ENCODE results near the gene MTHFR. TPM values are rescaled to one million over a fixed set of nuclear protein-coding genes. Genes with fewer than 3 reads are reported as not detected.
A peak's percentile ranks its signal among the peaks of the same experiment; 100 is the strongest.

The MTHFR gene
- total and polyA plus RNA-seq, 12 donors: 8.1 to 82.4 (median 31.1) TPM

DNA sequence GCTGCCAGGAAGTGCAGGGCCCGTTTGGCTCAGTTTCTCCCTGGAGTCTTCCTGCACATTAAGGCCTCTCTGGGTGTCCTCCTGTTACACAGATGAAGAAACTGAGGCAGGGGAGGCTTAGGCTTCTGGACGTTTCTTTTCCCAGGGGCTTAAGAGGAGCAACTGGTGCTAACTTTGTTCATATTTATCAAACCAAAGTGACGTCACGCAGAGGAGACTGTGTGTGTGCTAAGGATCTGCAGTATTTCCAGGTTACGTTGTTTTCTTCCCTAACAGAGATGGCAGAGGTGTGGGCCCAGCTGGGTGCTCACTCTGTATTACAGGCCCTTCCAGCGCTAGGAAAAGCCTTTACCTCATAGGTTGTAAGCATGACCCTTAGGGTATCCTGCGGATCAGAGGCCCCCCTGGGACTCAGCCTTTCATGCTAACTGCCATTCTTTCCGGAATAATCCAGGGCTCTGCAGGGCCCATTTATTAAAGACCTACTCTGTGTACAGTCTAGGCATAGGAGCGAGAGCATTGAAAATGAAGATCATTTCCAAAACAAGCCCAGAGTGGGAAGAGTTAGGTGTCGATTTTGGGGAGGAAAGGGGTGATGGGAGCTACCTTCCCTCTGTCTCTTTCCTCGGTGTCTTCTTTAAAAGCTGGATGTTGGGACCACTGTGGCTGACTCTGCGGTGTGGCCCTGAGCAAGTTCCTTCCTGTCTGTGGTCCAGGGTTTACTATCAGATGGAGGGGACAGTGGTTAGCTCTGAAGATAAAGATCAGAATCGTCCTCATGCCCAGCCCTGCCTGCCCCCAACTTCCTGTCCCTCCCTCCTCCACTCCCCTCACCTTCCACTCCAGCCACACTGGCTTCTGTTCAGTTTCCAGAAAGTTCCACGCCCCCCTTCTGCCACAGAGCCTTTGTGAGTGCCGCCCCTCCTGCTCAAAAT lies 65.2 kb downstream of the MTHFR start:
- TF ChIP-seq, protein P1, sequence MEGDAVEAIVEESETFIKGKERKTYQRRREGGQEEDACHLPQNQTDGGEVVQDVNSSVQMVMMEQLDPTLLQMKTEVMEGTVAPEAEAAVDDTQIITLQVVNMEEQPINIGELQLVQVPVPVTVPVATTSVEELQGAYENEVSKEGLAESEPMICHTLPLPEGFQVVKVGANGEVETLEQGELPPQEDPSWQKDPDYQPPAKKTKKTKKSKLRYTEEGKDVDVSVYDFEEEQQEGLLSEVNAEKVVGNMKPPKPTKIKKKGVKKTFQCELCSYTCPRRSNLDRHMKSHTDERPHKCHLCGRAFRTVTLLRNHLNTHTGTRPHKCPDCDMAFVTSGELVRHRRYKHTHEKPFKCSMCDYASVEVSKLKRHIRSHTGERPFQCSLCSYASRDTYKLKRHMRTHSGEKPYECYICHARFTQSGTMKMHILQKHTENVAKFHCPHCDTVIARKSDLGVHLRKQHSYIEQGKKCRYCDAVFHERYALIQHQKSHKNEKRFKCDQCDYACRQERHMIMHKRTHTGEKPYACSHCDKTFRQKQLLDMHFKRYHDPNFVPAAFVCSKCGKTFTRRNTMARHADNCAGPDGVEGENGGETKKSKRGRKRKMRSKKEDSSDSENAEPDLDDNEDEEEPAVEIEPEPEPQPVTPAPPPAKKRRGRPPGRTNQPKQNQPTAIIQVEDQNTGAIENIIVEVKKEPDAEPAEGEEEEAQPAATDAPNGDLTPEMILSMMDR (IDR thresholded peaks at IDR 0.05): no peak
- no peak for TF ChIP-seq POLR2A (IDR thresholded peaks at IDR 0.05)
- WGBS, 4 donors: 65 to 74% (median 70%) methylated on average over 12 to 15 of the region's 15 CpGs
- Histone ChIP-seq H3K27me3 (no peaks in the 10 kb centered on the region), H3K27ac (no peak overlapping the region), H3K36me3 (replicated peaks in 1 of 2) (no peaks in the 10 kb centered on the region), H3K9me3 (replicated peaks in 1 of 3) (no peaks in the 10 kb centered on the region), H3K4me3 (no peak overlapping the region), H3K4me1 (replicated peaks in 1 of 2) (peaks cover 13 to 28% of the 10 kb centered on the region in 2 donors)
- intact Hi-C loops (cut with DNase I): no loop called here
- no peak for DNase-seq

DNA sequence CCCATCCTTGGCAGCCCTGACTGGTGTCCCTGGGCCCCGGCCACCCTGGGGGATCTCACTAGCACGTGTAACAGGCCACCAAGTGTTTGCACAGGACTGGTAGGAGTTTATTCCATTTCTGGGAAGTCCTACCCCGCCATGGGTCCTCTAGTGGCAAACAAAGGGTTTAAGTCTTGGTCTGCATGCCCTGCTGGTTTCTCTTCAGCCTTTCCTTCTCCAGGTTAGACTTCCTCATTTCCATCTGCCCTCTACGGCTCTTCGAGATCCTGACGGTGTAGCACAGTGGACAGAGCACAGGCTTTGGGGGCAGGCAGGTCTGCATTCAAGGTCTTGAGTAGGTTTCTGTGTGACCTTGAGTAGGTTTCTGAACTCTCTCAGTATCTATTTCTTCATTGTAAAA lies 67.0 kb downstream of the MTHFR start:
- no peaks in the 10 kb centered on the region for H3K27me3 ChIP-seq
- no peak overlapping the region for H3K27ac ChIP-seq
- intact Hi-C loops (cut with DNase I): no loop called here
- no peak for TF ChIP-seq POLR2A (IDR thresholded peaks at IDR 0.05)
- TF ChIP-seq, protein P1 (IDR thresholded peaks at IDR 0.05): no peak
- no peaks in the 10 kb centered on the region for H3K36me3 ChIP-seq (replicated peaks in 1 of 2)
- WGBS, 4 donors: 70 to 95% (median 79%) methylated on average over 5 to 6 of the region's 6 CpGs
- H3K9me3 ChIP-seq (replicated peaks in 1 of 3): no peaks in the 10 kb centered on the region
- peaks cover 14 to 30% of the 10 kb centered on the region in 2 donors for H3K4me1 ChIP-seq (replicated peaks in 1 of 2)
- no peak overlapping the region for H3K4me3 ChIP-seq
- DNase-seq: no peak

DNA sequence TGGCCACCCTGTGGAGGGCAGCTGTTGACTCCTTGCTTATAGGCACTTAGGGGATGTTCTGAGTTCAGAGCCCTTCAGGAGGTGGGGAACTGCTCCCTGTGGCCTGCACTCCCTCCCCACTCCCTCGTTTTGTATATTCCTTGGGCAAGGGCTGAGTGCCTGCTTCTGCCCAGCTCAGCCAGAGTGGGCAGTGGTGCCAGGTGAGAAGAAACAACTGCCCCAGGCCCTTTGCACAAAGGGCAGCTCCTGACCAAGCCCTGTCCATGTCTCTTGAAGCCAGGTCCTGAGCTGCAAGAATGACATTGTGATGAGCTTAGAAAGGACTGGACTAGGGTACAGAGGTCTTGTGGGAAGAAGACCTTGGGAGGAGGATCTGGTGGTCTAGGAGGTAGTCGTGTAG lies 67.7 kb downstream of the MTHFR start:
- 71 to 81% (median 75%) methylated on average over 1 to 2 of the region's 2 CpGs for WGBS, 4 donors
- Histone ChIP-seq H3K4me1 (replicated peaks in 1 of 2) (peaks cover 14 to 30% of the 10 kb centered on the region in 2 donors), H3K27me3 (no peaks in the 10 kb centered on the region), H3K9me3 (replicated peaks in 1 of 3) (no peaks in the 10 kb centered on the region), H3K36me3 (replicated peaks in 1 of 2) (no peaks in the 10 kb centered on the region), H3K4me3 (no peak overlapping the region), H3K27ac (no peak overlapping the region)
- TF ChIP-seq, protein P1 (IDR thresholded peaks at IDR 0.05): no peak
- TF ChIP-seq POLR2A (IDR thresholded peaks at IDR 0.05): no peak
- no peak for DNase-seq
- intact Hi-C loops (cut with DNase I): no loop called here

DNA sequence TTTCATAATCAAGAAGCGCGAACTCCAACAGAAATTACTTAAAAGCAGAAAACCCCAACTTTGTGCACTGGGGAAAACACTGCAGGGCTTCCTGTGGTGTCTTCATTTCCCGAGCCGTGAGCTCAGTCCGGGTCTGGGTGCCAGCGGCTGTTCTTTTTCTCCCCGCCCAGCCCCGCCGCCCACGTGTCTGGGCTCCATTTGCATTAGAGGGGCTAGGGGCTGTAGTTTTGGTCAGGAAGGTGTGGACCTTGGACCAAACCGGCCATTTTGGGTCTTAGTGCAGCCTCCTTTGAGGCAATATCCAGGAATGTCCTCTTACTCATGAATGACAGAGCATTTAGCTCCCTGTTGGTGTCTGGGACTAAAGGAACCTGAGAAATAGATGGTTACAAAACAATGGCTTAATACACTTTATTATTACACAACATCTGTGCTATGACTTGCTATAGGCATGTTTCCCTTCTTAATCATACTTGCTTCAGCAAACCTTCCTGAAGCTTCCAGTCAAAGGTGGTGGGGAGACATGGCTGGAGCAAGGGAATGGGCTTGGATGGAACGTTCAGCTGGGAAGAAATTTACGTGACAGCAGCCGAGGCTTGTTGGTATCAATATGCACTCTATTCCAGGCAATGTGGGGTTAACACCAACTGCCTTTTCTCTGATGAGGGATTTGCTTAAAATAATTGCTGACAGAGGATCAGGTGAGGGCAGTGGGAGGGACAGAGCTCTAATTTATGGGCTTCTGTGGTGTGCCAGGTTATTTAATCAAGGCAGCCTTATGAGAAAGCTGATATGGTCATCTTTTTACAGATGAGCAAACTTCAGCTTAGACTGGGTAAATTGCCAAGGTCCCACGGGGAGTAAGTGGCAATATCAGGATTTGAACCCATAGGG lies 68.8 kb downstream of the MTHFR start:
- Histone ChIP-seq H3K27me3 (no peaks in the 10 kb centered on the region), H3K27ac (peak overlapping the region; percentile 10 to 85 (median 69)), H3K36me3 (replicated peaks in 1 of 2) (no peaks in the 10 kb centered on the region), H3K4me3 (peak overlapping the region in 3 of 4 donors; percentile 80 to 93 (median 87)), H3K9me3 (replicated peaks in 1 of 3) (no peaks in the 10 kb centered on the region), H3K4me1 (replicated peaks in 1 of 2) (peaks cover 20 to 38% of the 10 kb centered on the region in 2 donors)
- 14 to 19% (median 16%) methylated on average over 10 to 15 of the region's 15 CpGs for WGBS, 4 donors
- DNase-seq: peak in 6 of 7 donors; percentile 36 to 76 (median 60)
- intact Hi-C loops (cut with DNase I): no loop called here
- peak in 1 of 2 donors; percentile 23 for TF ChIP-seq POLR2A (IDR thresholded peaks at IDR 0.05)
- TF ChIP-seq, protein P1 (IDR thresholded peaks at IDR 0.05): no peak

Measured in adrenal gland (tissue), 12 donors.